Measurements from ENCODE around the gene PSMB7.

PSMB7 gene

DNA sequence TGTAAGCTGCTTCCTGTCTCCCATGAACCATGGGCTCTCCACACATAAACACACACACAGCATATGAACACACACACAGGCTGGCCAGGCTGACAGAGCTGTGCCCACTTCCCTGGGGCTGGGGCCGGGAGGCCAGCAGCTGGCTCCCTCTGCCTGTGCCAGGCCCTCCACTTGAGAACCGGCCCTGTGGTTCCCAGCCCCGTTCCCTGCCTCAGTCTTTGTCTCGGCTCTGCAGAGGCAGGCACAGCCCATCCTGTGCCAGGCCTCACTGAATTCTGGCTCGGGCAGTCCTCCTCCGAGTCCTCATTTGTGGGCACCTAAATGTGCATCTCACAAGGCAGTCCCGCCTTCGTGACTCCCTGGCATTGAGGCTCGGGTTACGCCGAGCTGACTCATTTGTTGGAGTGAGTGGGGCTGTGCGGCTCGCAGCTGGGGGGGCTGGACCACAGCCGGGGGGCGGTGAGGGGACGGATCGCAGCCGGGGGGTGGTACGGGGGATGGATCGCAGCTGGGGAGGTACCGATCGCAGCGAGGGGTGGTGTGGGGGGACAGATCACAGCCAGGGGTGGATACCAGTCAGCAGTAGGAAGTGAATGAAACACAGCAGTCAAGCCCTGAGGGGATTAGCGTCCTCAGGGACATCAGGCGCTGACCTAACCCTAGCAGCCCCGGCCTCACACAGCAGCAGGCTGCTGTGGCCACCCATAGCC lies 72.3 kb downstream of the PSMB7 start:
- DNase-seq, result no peak

DNA sequence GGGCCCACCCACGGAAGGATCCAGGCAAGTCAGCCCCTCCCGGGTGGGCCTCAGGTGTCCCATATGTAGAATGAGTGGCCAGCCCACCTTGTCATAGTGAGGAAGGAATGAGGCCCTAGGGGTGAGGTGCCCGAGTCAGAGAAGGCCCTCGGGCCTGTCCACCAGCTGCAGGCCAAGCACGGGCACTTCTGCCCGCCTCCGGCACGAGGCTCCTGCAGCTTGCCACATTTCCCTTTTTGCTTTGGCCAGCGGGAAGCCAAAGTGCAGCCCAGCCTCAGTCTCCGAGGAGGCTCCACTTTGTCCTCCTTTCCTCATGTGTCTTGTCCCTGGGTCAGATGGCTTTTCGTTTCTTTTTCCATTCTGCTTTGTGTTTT lies 72.9 kb downstream of the PSMB7 start:
- peak; percentile 35 for DNase-seq

DNA sequence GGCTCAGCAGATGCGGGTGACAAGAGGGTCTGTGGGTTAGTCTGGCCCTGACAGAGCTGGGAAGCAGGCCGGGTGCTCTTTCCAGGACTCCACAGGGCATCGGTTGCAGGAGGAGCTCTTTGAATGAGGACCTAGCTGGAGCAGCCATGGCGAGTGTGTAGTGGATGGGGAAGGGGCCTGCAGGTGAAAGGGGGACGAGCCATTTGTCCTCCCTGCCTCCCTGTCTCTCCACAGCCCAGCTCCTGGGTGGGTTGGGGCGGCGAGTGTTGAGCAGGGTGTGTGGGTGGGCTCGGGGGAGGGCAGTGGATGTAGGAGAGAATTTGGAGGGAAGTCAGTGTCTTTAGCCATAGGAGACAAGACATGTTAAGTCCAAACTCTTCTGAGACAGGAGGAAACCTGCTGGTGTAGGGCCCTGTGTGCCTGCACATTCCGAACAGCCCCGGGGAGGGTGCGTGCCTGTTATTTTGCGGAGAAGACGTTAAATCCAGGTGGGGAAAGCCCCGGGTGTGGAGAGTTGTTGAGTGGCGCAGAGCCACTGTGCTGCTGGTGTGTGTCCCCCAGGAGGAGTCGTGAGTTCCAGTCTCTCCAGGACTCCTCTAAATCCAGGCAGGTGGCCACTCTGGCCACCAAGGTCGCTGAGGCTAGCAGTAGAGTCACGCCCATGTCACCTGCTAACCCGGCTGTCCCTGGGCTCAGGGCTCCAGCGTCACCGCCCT lies 73.6 kb downstream of the PSMB7 start:
- no peak for DNase-seq

GRCh38 chr9:124340219-124341069 lies 74.8 kb downstream of the PSMB7 start:
- DNase-seq, result no peak

GRCh38 chr9:124339603-124340146 lies 75.6 kb downstream of the PSMB7 start:
- no peak for DNase-seq

DNA sequence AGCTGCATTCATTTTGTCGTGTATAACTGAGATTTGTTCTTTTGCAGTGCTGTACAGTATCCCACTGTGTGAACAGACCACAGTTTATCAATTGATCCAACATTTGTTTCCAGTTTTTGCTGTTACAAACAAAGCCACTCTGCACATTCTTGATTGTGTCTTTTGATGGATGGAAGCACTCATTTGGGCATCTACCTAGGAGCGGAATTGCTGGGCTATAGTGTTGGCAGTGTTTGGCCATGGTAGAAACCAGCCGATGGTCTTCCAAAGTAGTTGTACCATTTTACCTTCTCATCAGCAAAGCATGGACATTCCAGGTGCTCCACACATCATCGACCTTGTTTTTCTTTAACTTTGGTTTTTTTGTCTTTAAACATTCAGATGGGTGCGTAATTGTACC lies 77.7 kb downstream of the PSMB7 start:
- no peak for DNase-seq

GRCh38 chr9:124335320-124335707 lies 79.9 kb downstream of the PSMB7 start:
- DNase-seq, result no peak

DNA sequence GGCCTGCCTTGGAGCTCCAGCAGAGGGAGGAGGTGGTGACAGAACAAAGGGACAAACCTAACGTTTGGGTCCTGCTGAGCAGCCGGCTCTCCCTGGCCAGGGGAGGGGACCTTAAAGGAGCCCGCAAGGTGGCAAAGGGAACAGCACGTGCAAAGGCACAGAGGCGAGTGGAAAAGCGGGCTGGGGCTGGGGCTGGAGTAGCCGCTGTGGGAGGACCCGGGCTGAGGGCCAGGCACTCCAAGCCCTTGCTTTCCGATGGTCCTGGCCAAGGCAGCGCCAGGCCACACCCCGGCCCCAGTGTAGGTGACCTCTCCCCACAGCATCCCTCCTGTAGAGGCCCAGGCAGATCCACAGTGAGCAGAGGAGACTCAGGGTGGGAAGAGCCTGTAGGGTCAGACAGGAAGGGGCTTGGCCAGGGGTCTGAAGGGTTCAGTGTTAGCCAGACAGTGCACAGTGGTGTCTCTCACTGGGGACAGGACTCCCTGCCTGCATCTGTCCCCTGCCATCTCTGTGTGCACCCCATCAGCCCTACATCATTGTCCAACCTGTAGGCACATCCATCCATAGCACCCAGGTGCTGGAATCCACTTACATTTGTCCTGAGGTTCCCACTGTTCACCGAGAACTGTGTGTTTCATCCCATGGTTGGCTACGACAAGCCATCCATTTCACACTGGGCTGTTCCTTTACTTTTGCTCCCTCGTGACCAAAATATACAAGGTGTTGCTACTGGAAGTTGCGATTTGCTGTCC lies 80.5 kb downstream of the PSMB7 start:
- DNase-seq, result no peak

GRCh38 chr9:124333203-124333579 lies 82.1 kb downstream of the PSMB7 start:
- no peak for DNase-seq

DNA sequence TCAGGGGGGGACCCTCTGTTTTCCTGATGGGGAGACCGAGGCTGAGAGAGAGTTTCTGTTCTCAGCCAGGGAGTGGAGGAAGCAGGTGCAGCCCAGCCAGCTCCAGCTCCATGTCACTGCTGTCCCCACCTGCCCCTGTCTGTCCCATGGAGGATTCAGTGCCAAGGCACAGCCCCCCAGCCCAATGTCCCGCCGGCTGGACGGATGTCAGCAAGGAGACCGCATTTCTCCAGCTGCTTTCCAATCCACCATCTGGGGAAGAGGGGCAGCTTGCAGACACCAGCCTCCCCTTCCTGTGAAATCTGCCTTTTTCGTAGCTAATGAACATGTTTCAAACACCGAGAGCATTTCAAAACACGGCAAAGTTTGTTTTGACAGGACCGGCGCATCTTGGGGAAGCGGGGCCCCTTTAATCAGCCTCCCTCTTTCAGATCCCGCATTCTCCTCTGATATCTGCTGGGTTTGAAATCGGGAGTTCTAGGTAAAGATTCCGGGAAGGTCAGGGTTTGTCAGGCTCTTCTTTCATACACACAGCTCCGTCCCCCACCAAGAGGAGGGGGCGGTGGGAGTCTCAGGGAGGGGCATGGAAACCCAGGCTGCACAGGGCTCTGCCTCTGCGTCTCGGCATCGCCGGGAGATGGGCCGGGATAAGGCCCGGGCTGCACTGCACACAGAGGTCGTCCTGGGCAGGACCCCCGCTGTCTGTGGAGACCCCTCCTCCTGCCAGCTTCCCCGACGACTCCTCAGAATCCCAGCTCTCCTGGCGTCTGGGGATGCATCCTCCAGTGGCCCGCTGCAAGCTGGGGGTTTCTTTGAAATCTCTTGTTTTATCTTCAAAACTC lies 82.7 kb downstream of the PSMB7 start:
- DNase-seq, result no peak

DNA sequence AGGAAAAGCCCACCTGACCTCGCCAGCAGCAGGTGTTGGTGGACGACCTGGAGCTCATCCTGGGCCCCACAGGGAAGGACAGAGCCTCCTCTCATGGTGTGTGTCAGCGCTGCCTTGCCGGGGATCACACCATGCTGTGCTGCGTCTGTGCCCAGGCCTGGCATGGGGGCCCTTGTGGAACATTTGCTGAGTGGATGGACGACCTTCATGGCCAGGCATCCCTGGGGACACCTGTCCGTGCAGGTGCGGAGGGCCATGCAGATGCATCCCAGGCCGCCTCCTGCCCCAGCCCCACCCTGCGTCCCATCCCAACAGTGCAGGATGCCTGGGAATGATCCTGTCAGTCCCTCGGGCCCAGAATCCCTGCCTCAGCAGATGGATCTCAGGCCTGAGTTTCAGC lies 83.7 kb downstream of the PSMB7 start:
- no peak for DNase-seq

GRCh38 chr9:124330011-124330697 lies 85.1 kb downstream of the PSMB7 start:
- DNase-seq, result no peak

- no peak for DNase-seq
Measured at GRCh38 chr9:124329206-124329792, 85.9 kb downstream of the PSMB7 start.

DNA sequence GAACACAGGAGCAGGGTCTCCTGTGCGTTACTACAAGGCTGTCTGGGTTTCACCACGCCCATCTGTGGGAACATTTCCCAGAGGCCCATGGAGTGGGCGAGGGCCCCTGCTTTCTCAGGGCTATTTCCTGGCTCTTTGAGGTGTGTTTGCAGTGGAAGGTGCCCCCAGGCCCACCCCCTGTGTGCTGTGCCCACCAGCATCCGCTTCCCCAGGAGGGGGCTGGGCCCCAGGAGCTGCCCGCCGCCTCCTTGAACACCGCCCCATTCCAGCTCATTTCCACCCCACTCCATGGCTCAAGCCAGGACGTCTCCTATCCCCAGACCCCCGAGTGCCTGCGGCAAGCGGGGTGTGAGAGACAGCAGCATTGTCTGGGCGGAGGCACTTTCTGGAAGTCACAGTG lies 87.0 kb downstream of the PSMB7 start:
- DNase-seq, result no peak

GRCh38 chr9:124327491-124327890 lies 87.8 kb downstream of the PSMB7 start:
- DNase-seq, result no peak

DNA sequence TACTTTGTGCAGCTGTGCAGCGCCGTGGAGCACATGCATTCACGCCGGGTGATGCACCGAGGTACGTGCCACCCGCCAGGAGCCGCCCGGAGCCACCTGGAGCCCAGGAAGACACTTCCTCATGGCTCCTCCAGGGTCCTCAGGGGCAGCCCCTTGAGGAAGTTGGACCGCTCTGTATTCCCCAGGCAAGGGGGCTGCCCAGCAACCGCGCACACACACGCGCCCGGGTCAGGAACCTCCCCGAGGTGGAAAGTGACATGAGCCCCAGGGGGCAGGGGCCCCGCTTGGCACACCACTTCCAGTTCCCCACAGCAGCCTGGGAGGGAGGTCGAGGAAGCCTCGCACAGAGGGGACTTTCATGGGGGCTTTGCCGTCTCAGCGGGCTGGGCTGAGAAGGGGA lies 88.9 kb downstream of the PSMB7 start:
- no peak for DNase-seq

DNA sequence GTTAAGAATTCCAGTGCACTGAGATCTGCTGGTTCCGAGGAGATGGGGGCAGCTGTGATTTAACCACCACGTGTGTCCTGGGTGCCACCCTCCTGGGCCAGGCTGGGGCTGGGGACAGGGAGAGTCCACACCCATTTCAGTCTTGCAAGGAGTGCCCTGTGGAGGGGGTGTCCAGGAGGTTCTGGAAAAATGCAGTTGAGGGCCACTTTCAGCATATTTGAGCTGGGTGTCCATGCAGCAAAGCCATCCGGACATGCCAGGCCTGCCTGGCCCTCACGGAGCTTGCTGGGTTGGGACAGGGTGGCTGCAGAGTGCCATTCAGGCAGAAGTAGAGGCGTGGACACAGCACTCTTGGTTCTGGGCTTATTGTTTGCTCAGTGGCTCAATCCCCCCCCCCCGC lies 89.4 kb downstream of the PSMB7 start:
- no peak for DNase-seq

DNA sequence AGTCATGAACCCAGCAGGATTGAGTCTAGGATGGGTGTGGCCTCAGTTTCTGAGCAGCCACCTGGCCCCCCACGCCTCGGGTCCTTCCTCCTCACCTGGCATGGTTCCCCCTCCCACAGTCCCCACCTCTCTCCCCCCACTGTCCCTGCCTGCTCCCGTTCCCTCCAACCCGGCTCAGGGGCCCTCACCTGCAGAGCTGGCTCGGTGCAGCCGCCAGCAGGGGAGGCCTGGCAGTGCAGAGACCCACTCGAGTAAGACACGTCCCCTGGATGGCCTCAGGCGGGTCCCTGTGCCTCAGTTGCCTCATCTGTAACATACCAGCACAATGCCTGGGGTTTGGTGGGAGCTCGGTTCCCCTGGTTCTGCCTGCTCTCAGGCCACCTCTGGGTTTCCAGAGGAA lies 91.3 kb downstream of the PSMB7 start:
- no peak for DNase-seq

DNA sequence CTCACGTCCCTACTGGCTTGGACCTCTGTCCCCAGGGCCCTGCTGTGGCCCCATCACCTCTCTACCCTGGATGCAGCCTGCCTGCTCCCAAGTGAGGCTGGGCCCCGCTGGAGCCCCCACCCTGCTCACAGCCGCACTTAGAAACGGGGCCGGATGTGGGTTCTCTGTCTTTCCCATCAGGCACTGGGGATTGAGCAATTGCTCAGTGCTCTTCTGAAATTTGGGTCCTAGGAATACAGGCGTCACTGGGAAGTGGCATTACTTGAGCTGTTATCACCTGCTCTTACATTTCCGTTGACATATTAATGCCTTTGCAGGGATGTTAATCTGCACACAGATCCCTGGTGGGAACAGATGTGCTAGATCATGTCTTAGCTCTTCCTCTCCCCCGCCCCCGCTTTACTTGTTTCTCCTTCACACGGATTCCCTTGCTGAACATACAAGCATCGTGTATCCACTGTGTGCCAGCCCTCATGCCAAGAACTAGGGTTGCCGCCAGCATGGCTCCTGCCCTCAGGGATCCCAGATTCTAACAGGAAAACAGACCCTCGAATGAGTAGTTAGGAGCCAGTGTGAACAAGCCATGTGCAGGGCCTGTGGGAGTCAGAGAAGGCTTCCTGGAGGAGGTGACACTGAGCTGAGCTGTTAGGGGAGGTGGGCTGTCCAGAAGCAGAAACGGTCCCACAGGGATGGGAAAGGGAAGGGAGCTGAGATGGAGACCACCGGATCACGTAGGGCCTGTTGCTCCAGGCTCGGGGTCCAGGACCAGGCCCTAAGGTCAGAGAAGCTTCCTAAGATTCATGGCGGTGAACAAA lies 92.4 kb downstream of the PSMB7 start:
- peak; percentile 39 for DNase-seq

DNA sequence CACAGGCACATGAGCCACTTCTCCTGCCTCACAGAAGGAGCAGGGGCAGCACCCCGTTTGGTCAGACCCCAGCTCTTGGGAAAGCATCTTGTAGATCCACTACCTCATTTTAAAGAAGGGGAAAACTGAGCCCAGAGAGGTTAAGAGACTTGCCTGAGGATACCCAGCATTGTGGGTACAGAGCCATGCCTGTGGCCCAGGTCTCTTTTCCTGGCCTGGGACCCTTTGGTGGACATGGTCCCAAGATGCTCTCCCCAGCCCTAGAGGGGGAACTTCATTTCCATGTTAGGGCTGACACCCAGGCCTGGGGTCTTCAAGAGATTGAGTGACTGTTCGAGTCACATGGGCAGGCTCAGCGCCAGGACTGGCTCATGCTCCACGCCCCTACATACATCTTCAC lies 93.3 kb downstream of the PSMB7 start:
- DNase-seq, result no peak
